Bone marrow (tissue), 2 donors: ENCODE data around the gene SCN8A.

Source experiments
- DNase-seq, 2 donors: peaks; one replicate each; lab custom pipeline; 2025; lab: John Stamatoyannopoulos, UW

The SCN8A gene

GRCh38 chr12:51717326-51717925, 126.4 kb downstream of the SCN8A start:
- DNase-seq, result no peak

GRCh38 chr12:51721282-51721940, 130.4 kb downstream of the SCN8A start:
- no peak for DNase-seq

GRCh38 chr12:51722431-51722830, 131.4 kb downstream of the SCN8A start:
- DNase-seq, result no peak

- DNase-seq, result no peak
These were observed 135.1 kb downstream of the SCN8A start for GRCh38 chr12:51726161-51726560.

GRCh38 chr12:51726931-51727330, 135.9 kb downstream of the SCN8A start:
- DNase-seq, result no peak

- no peak for DNase-seq
These were observed 138.3 kb downstream of the SCN8A start for GRCh38 chr12:51729331-51729730.

GRCh38 chr12:51730745-51731144, 139.7 kb downstream of the SCN8A start:
- no peak for DNase-seq

GRCh38 chr12:51740536-51740935, 149.5 kb downstream of the SCN8A start:
- no peak for DNase-seq

- DNase-seq, result no peak
These were observed 153.2 kb downstream of the SCN8A start for GRCh38 chr12:51744235-51744634.

- no peak for DNase-seq
These were observed 153.9 kb downstream of the SCN8A start for GRCh38 chr12:51744957-51745356.

GRCh38 chr12:51746416-51746815, 155.4 kb downstream of the SCN8A start:
- no peak for DNase-seq

- DNase-seq, result no peak
These were observed 157.2 kb downstream of the SCN8A start for GRCh38 chr12:51748235-51748634.

GRCh38 chr12:51749206-51749985, 158.4 kb downstream of the SCN8A start:
- no peak for DNase-seq

- no peak for DNase-seq
These were observed 158.9 kb downstream of the SCN8A start for GRCh38 chr12:51749986-51750317.

GRCh38 chr12:51751661-51752060, 160.6 kb downstream of the SCN8A start:
- DNase-seq, result no peak

GRCh38 chr12:51752234-51752889, 161.3 kb downstream of the SCN8A start:
- DNase-seq, result no peak

GRCh38 chr12:51753980-51754675, 163.1 kb downstream of the SCN8A start:
- no peak for DNase-seq

GRCh38 chr12:51755251-51755650, 164.2 kb downstream of the SCN8A start:
- DNase-seq, result no peak

GRCh38 chr12:51759175-51759574, 168.1 kb downstream of the SCN8A start:
- no peak for DNase-seq

GRCh38 chr12:51759695-51760094, 168.7 kb downstream of the SCN8A start:
- no peak for DNase-seq

- DNase-seq, result no peak
These were observed 169.2 kb downstream of the SCN8A start for GRCh38 chr12:51760231-51760630.

- DNase-seq, result no peak
These were observed 172.7 kb downstream of the SCN8A start for GRCh38 chr12:51763743-51764142.
